OCI-LY7 (cell line): Measurements from ENCODE around the gene TRIM5. TPM values are rescaled to one million over a fixed set of nuclear protein-coding genes. Genes with fewer than 3 reads are reported as not detected.

ENCODE experiments used
- Bru-seq: library from RNA; stranded (reverse); fragments of 400-500 nt; gene quantifications from one replicate; lab custom pipeline; 2021; lab: Mats Ljungman, UMichigan
- BruChase-seq, 2 experiments: library from RNA; stranded (reverse); fragments of 400-500 nt; gene quantifications; one replicate each; lab custom pipeline; 2021; lab: Mats Ljungman, UMichigan
- BruUV-seq: library from RNA; stranded (reverse); fragments of 400-500 nt; replicated peaks from 2 replicates; lab custom pipeline; 2021; lab: Mats Ljungman, UMichigan
- CTCF ChIA-PET: fragments of 300-600 bp; sonication (Branson Sonifier 250); formaldehyde crosslinking; loops from one replicate; lab custom pipeline; 2022; ENCODE audit warnings: antibody characterized with exemption; ENCODE audit not compliant: unreplicated experiment; lab: Charles Lee
- POLR2A ChIA-PET: fragments of 300-600 bp; sonication (Branson Sonifier 250); formaldehyde crosslinking; loops from one replicate; lab custom pipeline; 2022; ENCODE audit warnings: antibody characterized with exemption; lab: Charles Lee
- DNase-seq: peaks from one replicate; pipeline ENCODE4 v3.0.0-alpha.2; 2015; ENCODE audit warnings: low spot score
- H2AFZ ChIP-seq: fragments of 200-600 bp; sonication (generic), shearing (Covaris generic); 2 replicates; pipeline ENCODE4 v1.6.1; 2014; ENCODE audit warnings: mild to moderate bottlenecking, antibody characterized with exemption, low read length, moderate library complexity
- H3K27ac ChIP-seq: fragments of 200-600 bp; sonication (generic); 2 replicates; pipeline ENCODE4 v1.5.1; 2014; ENCODE audit warnings: mixed run types, low read depth, mild to moderate bottlenecking, moderate library complexity, low read length, inconsistent platforms; ENCODE audit not compliant: poor library complexity, severe bottlenecking
- H3K36me3 ChIP-seq: fragments of 200-600 bp; sonication (generic); 2 replicates; pipeline ENCODE4 v1.6.1; 2014; ENCODE audit warnings: mild to moderate bottlenecking, antibody characterized with exemption, low read length, moderate library complexity, mixed read lengths; ENCODE audit not compliant: insufficient read depth
- H3K4me1 ChIP-seq: fragments of 200-600 bp; sonication (generic); 2 replicates; pipeline ENCODE4 v1.5.1; 2014; ENCODE audit warnings: mild to moderate bottlenecking, low read length; ENCODE audit not compliant: insufficient read depth, poor library complexity, severe bottlenecking
- H3K4me2 ChIP-seq: fragments of 200-600 bp; sonication (generic); 2 replicates; pipeline ENCODE4 v1.6.1; 2014; ENCODE audit warnings: mild to moderate bottlenecking, low read length
- H3K4me3 ChIP-seq: fragments of 200-600 bp; sonication (generic); 2 replicates; pipeline ENCODE4 v1.5.1; 2014; ENCODE audit warnings: mild to moderate bottlenecking, low read depth, low read length; ENCODE audit not compliant: poor library complexity, severe bottlenecking
- H3K79me2 ChIP-seq: fragments of 200-600 bp; sonication (generic); 2 replicates; pipeline ENCODE4 v1.6.1; 2016; ENCODE audit warnings: low read depth, mild to moderate bottlenecking, low read length, moderate library complexity, mixed read lengths; ENCODE audit not compliant: insufficient read depth
- H3K9me2 ChIP-seq: fragments of 200-600 bp; sonication (generic); 2 replicates; pipeline ENCODE4 v1.6.1; 2016; ENCODE audit warnings: mild to moderate bottlenecking, low read length, mixed read lengths; ENCODE audit not compliant: insufficient read depth
- H3K9me3 ChIP-seq: fragments of 200-600 bp; sonication (generic); 2 replicates; pipeline ENCODE4 v1.6.1; 2014; ENCODE audit warnings: mild to moderate bottlenecking, mixed run types, low read length, mixed read lengths
- H4K20me1 ChIP-seq: fragments of 200-600 bp; sonication (generic); 2 replicates; pipeline ENCODE4 v1.6.1; 2014; ENCODE audit warnings: mild to moderate bottlenecking, antibody characterized with exemption, low read length, moderate library complexity, mixed read lengths; ENCODE audit not compliant: insufficient read depth
- CTCF ChIP-seq: fragments of 200-600 bp; sonication (generic); conservative IDR thresholded peaks from 2 replicates; pipeline ENCODE4 v1.5.1; 2014; ENCODE audit warnings: mild to moderate bottlenecking, antibody characterized with exemption, low read length, moderate library complexity, mixed read lengths
- EZH2phosphoT487 ChIP-seq: fragments of 200-600 bp; sonication (generic); IDR thresholded peaks from 2 replicates; pipeline ENCODE4 v1.6.1; 2018; ENCODE audit warnings: low read depth, borderline replicate concordance, mild to moderate bottlenecking, mixed run types, antibody characterized with exemption, low read length, moderate library complexity, mixed read lengths
- intact Hi-C: fragments of 100-400 bp; cut with micrococcal nuclease; formaldehyde crosslinking; loops from one replicate; pipeline ENCODE4 v1.10.0; 2022; ENCODE audit not compliant: unreplicated experiment
- long read RNA-seq: library from polyadenylated mRNA; stranded (forward); transcript quantifications from one replicate; pipeline ENCODE4 v2.0.0, GENCODE V29; 2022
- total RNA-seq, 2 experiments: library from RNA; depleted of rRNA in 1 of 2; stranded (reverse); fragments of >200 nt in 1 of 2; shearing (Covaris generic) in 1 of 2; gene quantifications; 2 replicates each; pipeline ENCODE4 v1.2.3, GENCODE V29; 2014 to 2022

Gene TRIM5
- total RNA-seq (2014; rRNA removed; shearing (Covaris generic)) (16.6 and 19.6 TPM in 2 replicates), total RNA-seq (2022) (22.5 and 25.5 TPM in 2 replicates), Bru-seq, nascent RNA (percentile 30 among the genes with signal in this experiment), BruChase-seq, experiment 1, labeled RNA remaining after a 6-hour chase (percentile 36 among the genes with signal in this experiment), BruChase-seq, experiment 2, labeled RNA remaining after a 2-hour chase (percentile 40 among the genes with signal in this experiment)
- long read RNA-seq, transcript TRIM5-202 (8 exons, 2,991 nt) = major isoform, 5 of 92 reads
- long read RNA-seq, partial matches to known transcripts = 1 of 92 reads
- long read RNA-seq, other reads (novel, unspliced or antisense) = 85 of 92 reads

- intact Hi-C loops = loop anchor here (1.0 to 10.0 kb wide), 4 partner anchors 27 to 550 kb away; partner anchors contain the start of genes CNGA4, FHIP1B and TRIM34
- peak within 1 kb of the TSS; percentile 84 for H3K4me2 ChIP-seq
- H3K9me2 ChIP-seq = no peaks in the 10 kb centered on the region
- peak within 1 kb of the TSS; percentile 75 for H3K4me3 ChIP-seq
- ChIA-PET CTCF (interaction anchor here (0.6 kb wide), 1 partner anchor 28 kb away, joined by 4 read pairs; no protein-coding TSS in a partner anchor), POLR2A (interaction anchor here (1.0 to 1.7 kb wide), 3 partner anchors 10 to 278 kb away, joined by 3 to 5 read pairs (median 5); partner anchors contain the start of gene TRIM34)
- peaks cover 7% of the 10 kb centered on the region; the same call in 1 of the 2 replicates for H3K79me2 ChIP-seq
- peak within 1 kb of the TSS; percentile 95 for H2AFZ ChIP-seq
- H3K4me1 ChIP-seq = peaks cover 22% of the 10 kb centered on the region
- TSS peak; percentile 91 for BruUV-seq
- no peaks in the 10 kb centered on the region; the same call in 1 of the 2 replicates for H3K36me3 ChIP-seq
- peak; percentile 81 for DNase-seq
- TF ChIP-seq CTCF (peak; percentile 80), EZH2phosphoT487 (no peak)
- H3K9me3 ChIP-seq = no peaks in the 10 kb centered on the region
- H3K27ac ChIP-seq = peak within 1 kb of the TSS; percentile 73
- H4K20me1 ChIP-seq = no peaks in the 10 kb centered on the region
Observed at GRCh38 chr11:5684646-5685362, at the start of gene TRIM5. Gene TRIM5 (minus strand): TSS chr11:5685074. CDS start chr11:5680177, 4,897 bp downstream.

- no peaks in the 10 kb centered on the region for H3K79me2 ChIP-seq
- no peak overlapping the region for H3K4me2 ChIP-seq
- TF ChIP-seq EZH2phosphoT487 (no peak), CTCF (no peak)
- H3K27ac ChIP-seq = no peak overlapping the region
- intact Hi-C loops = no loop called here
- no peak overlapping the region for H2AFZ ChIP-seq
- H3K36me3 ChIP-seq = no peaks in the 10 kb centered on the region
- ChIA-PET CTCF (no interaction called here), POLR2A (interaction anchor here (1.0 kb wide), 1 partner anchor 452 kb away, joined by 5 read pairs; no protein-coding TSS in a partner anchor)
- DNase-seq = no peak
- H3K4me3 ChIP-seq = no peak overlapping the region
- H3K9me2 ChIP-seq = no peaks in the 10 kb centered on the region
- H4K20me1 ChIP-seq = no peaks in the 10 kb centered on the region
- no peaks in the 10 kb centered on the region for H3K9me3 ChIP-seq
- no TSS peak for BruUV-seq
- no peaks in the 10 kb centered on the region for H3K4me1 ChIP-seq
Observed at GRCh38 chr11:5727691-5728090, 42.8 kb upstream of the TRIM5 start.
